Measurements from ENCODE around the gene CHL1. TPM values are rescaled to one million over a fixed set of nuclear protein-coding genes. Genes with fewer than 3 reads are reported as not detected.
"Not testable (repeated sequence)": the region's sequence is repeated elsewhere in the genome, so short reads cannot be mapped to it uniquely, and the experiment has no call there.

CHL1 gene
- total RNA-seq, 1 donor from 2014 or later = 16.0 TPM

DNA sequence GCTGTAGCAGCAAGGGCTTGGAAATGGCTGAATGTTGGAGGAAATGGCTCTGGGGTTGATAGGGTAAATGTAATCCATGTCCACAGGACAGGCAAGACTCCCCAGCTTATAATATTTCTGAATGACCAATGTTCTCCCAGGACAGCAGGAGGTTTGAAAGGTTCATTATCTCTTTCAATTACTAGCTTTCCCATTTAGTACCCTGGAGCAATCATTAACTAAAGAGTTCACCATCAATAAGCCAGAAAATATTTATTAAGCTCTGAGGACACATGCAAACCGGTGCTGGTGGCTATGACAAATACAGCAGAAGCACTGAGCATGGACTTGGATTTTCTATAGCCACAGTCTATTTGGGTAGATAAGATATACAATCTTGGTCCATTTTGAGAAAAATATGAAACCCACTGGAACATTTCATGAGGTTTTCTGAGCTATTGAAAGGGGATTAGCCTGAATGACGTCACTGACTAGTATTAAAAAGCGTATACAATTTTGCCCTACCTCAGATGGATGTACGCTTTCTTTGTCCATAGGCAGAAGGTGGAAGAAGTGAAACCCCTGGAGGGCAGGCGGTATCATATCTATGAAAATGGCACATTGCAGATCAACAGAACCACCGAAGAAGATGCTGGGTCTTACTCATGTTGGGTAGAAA is 166.2 kb downstream of the CHL1 start:
- H3K27me3 ChIP-seq = no peaks in the 10 kb centered on the region
- no peaks in the 10 kb centered on the region for H3K9me3 ChIP-seq
- DNase-seq = no peak
- no peaks in the 10 kb centered on the region for H3K4me1 ChIP-seq
- H3K27ac ChIP-seq = no peak overlapping the region
- ATAC-seq = no peak
- intact Hi-C loops (cut with DNase I) = no loop called here
- no peaks in the 10 kb centered on the region for H3K36me3 ChIP-seq
- no peak overlapping the region for H3K4me3 ChIP-seq
- TF ChIP-seq, protein P1, sequence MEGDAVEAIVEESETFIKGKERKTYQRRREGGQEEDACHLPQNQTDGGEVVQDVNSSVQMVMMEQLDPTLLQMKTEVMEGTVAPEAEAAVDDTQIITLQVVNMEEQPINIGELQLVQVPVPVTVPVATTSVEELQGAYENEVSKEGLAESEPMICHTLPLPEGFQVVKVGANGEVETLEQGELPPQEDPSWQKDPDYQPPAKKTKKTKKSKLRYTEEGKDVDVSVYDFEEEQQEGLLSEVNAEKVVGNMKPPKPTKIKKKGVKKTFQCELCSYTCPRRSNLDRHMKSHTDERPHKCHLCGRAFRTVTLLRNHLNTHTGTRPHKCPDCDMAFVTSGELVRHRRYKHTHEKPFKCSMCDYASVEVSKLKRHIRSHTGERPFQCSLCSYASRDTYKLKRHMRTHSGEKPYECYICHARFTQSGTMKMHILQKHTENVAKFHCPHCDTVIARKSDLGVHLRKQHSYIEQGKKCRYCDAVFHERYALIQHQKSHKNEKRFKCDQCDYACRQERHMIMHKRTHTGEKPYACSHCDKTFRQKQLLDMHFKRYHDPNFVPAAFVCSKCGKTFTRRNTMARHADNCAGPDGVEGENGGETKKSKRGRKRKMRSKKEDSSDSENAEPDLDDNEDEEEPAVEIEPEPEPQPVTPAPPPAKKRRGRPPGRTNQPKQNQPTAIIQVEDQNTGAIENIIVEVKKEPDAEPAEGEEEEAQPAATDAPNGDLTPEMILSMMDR (IDR thresholded peaks at IDR 0.05) = no peak

DNA sequence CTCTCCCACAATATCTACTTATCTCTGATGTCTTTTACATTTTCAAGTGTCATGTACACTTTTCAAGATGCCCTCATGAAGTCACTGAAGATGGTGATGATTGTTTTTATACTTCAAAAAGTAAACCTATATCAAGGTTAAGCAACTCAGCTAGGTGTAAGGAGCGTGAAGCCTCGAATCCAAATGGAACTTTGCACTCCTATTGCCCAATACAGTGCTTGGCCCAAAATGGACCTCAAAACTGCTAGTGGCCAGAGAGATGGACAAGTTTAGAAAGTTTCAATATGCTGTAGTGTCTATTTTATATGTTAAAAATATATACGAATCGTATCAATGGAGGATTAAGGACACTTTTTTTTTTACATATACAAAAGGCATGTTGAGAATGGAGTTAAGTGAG is 167.7 kb downstream of the CHL1 start:
- Histone ChIP-seq H3K36me3 (no peaks in the 10 kb centered on the region), H3K27ac (no peak overlapping the region), H3K4me1 (no peaks in the 10 kb centered on the region), H3K9me3 (no peaks in the 10 kb centered on the region), H3K4me3 (no peak overlapping the region), H3K27me3 (no peaks in the 10 kb centered on the region)
- DNase-seq (no peak), ATAC-seq (no peak)
- intact Hi-C loops (cut with DNase I) = no loop called here
- TF ChIP-seq, protein P1 (IDR thresholded peaks at IDR 0.05) = no peak

DNA sequence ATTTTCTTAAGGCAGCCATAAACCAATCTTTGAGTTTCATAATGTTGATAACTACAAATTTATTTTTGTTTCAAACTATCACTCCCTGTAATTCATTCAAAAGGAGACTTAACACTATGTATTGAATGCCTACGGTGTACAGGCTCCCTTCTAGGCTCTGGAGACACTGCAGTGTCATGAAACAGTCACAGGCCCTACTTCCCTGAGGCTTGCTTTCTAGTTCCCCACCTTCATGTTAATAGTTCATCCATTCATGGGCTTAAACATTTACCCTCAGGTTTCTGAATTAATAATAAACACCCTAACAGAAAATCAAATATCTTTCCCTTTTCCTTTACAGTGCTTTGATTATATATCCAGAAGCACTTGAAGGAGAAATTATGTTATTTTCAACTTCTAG is 168.7 kb downstream of the CHL1 start:
- no peak for ATAC-seq
- no peak overlapping the region for H3K4me3 ChIP-seq
- H3K4me1 ChIP-seq = no peaks in the 10 kb centered on the region
- DNase-seq = no peak
- no peaks in the 10 kb centered on the region for H3K27me3 ChIP-seq
- intact Hi-C loops (cut with DNase I) = no loop called here
- H3K36me3 ChIP-seq = no peaks in the 10 kb centered on the region
- H3K27ac ChIP-seq = no peak overlapping the region
- TF ChIP-seq, protein P1 (IDR thresholded peaks at IDR 0.05) = no peak
- H3K9me3 ChIP-seq = no peaks in the 10 kb centered on the region

DNA sequence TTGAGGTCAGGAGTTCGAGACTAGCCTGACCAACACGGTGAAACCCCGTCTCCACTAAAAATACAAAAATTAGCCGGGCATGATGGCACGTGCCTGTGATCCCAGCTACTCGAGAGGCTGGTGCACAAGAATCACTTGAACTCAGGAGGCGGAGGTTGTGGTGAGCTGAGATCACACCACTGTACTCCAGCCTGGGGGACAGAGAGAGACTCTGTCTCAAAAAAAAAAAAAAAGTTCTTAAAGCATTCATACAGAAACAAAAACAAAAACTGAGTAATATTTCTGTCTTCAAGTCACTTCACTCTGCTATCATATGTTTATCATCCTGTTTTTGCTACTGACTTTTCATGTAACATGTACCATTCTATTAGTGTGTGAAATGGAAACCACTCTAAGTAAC is 169.7 kb downstream of the CHL1 start:
- H3K27me3 ChIP-seq; intact Hi-C loops (cut with DNase I); H3K27ac ChIP-seq; DNase-seq; H3K36me3 ChIP-seq; H3K9me3 ChIP-seq; H3K4me3 ChIP-seq; H3K4me1 ChIP-seq; ATAC-seq: not testable (repeated sequence)

DNA sequence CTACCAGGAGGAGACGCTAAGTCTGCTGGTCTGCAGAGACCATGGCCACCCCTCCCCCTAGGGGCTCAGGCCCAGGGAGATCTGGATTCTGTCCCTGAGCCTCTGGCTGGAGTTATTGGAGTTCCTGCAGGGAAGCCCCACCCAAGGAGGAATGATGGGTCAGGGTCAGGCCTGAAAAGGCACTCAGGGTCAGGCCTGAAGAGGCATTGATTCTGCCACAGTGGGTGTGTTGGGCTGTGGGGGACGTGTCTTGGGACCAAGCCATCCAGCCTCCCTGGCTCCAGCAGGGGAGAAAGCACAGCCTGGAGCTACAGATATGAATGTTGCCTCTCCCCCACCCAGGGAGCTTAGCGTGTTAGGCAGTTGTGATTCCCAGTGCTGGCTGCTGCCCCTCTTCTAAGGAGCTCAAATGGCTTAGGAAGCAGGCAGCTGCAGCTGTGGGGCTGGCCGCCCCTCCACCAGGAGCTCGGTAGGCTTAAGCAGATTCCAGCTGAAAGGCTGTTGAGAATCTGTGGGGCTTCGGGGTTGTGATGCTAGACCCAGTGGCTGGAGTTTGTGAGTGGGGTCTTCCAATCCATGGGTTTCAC is 176.7 kb downstream of the CHL1 start:
- Histone ChIP-seq H3K4me3 (no peak overlapping the region), H3K27ac (no peak overlapping the region), H3K36me3 (no peaks in the 10 kb centered on the region), H3K27me3 (no peaks in the 10 kb centered on the region), H3K9me3 (no peaks in the 10 kb centered on the region), H3K4me1 (no peaks in the 10 kb centered on the region)
- DNase-seq (no peak), ATAC-seq (peak; percentile 10)
- intact Hi-C loops (cut with DNase I) = no loop called here
- TF ChIP-seq, protein P1 (IDR thresholded peaks at IDR 0.05) = no peak

DNA sequence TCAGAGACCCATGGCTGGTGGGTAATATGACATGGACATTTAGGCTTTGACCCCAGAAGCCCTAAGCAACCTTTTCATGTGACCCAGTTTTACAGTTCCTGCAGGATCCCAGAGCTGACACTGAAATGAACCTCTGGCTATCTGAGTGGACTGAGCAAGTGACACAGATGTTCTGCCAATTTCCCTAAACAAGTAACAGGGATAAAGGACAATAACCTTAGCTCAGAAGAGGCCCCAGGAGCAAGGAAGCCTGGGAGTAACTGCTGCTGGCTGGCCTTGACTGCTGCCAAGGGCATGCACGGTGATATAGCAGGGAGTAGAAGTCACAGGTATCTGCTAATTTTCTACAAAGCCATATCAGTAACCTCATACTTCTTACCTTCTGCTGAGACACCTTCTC is 177.9 kb downstream of the CHL1 start:
- Histone ChIP-seq H3K36me3 (no peaks in the 10 kb centered on the region), H3K27ac (no peak overlapping the region), H3K27me3 (no peaks in the 10 kb centered on the region), H3K4me3 (no peak overlapping the region), H3K9me3 (no peaks in the 10 kb centered on the region), H3K4me1 (no peaks in the 10 kb centered on the region)
- DNase-seq (no peak), ATAC-seq (no peak)
- TF ChIP-seq, protein P1 (IDR thresholded peaks at IDR 0.05) = no peak
- intact Hi-C loops (cut with DNase I) = no loop called here

Measured in upper lobe of right lung (tissue), 1 donor.